ENCODE results near the gene ISG20. TPM values are rescaled to one million over a fixed set of nuclear protein-coding genes. Genes with fewer than 3 reads are reported as not detected.

The ISG20 gene
- total and polyA plus RNA-seq, 2 of the 8 experiments (the other 6 are each of a cell fraction or from before 2014, with no cell fraction given), result 2.9 to 5.2 TPM

- Histone ChIP-seq H3K27me3 (replicated peaks in 1 of 4; ENCODE audit: control insufficient read depth in 3 of 4, extremely low read depth in 1 of 4, insufficient read depth in 3 of 4, low read length in 3 of 4) (no peaks in the 10 kb centered on the region), H3K36me3 (ENCODE audit: control insufficient read depth in 2 of 4, insufficient read depth in 4 of 4, low read length in 3 of 4) (peaks cover 51 to 86% (median 72%) of the 10 kb centered on the region in 4 experiments), H3K79me1 (ENCODE audit: low read depth, low read length) (peaks cover 30% of the 10 kb centered on the region; the same call in 1 of the 2 replicates), H2BK15ac (ENCODE audit: low read length) (no peak overlapping the region), H2BK120ac (replicated peaks; ENCODE audit: low read depth, low read length) (no peak overlapping the region), H3K56ac (replicated peaks; ENCODE audit: insufficient read length, low read depth, low read length) (no peak overlapping the region), H2AFZ (ENCODE audit: low read length) (no peak overlapping the region), H3K9ac (replicated peaks in 1 of 4; ENCODE audit: extremely low read depth in 1 of 4, low read depth in 3 of 4, low read length in 3 of 4) (no peak overlapping the region), H3K23ac (ENCODE audit: insufficient read length) (no peak overlapping the region), H3K18ac (ENCODE audit: extremely low read depth, low read length) (no peak overlapping the region), H4K5ac (ENCODE audit: insufficient read length, low read depth, low read length) (no peak overlapping the region), H3K4me1 (replicated peaks in 1 of 4; ENCODE audit: control insufficient read depth in 3 of 4, insufficient read depth in 4 of 4, low read length in 3 of 4) (peaks cover 9 to 19% (median 11%) of the 10 kb centered on the region in 4 experiments), H3K79me2 (ENCODE audit: control insufficient read depth in 1 of 2, insufficient read depth in 2 of 2, low read length in 2 of 2) (peaks cover 45 to 67% of the 10 kb centered on the region in 2 experiments), H3K4ac (replicated peaks; ENCODE audit: insufficient read length, low read depth, low read length) (no peak overlapping the region), H2BK20ac (ENCODE audit: low read length) (no peak overlapping the region), H3K14ac (ENCODE audit: insufficient read length) (no peak overlapping the region), H3K4me3 (ENCODE audit: extremely low read depth in 1 of 4, insufficient read depth in 2 of 4, low read depth in 3 of 4, low read length in 4 of 4) (peak overlapping the region in 1 of 4 experiments; percentile 6; a peak in 1 of 8 replicates), H3K23me2 (ENCODE audit: low read depth, low read length) (peaks cover 4% of the 10 kb centered on the region; the same call in 1 of the 2 replicates), H4K91ac (replicated peaks; ENCODE audit: insufficient read length, low read length) (no peak overlapping the region), H2AK5ac (ENCODE audit: low read depth, low read length) (no peak overlapping the region), H3K4me2 (ENCODE audit: insufficient read depth in 1 of 2, low read depth in 2 of 2, low read length in 2 of 2) (no peak overlapping the region), H2BK12ac (ENCODE audit: low read depth, low read length) (no peak overlapping the region), H3K27ac (ENCODE audit: low read depth, low read length) (no peak overlapping the region), H3K9me3 (ENCODE audit: insufficient read depth in 2 of 2, low read depth in 1 of 2, low read length in 1 of 2) (no peaks in the 10 kb centered on the region), H4K8ac (ENCODE audit: extremely low read depth, insufficient read depth, low read length) (peak overlapping the region; percentile 53; the same call in 1 of the 2 replicates), H2BK5ac (ENCODE audit: low read depth, low read length) (no peak overlapping the region), H4K20me1 (replicated peaks in 1 of 2; ENCODE audit: control insufficient read depth in 1 of 2, insufficient read depth in 2 of 2, low read length in 2 of 2) (peaks cover 70 to 71% of the 10 kb centered on the region in 2 experiments)
- ChIA-PET POLR2A (ENCODE audit: partially characterized antibody) (interaction anchor here (1.0 to 7.5 kb wide), 7 partner anchors 6 to 148 kb away, joined by 3 to 61 read pairs (median 4); no protein-coding TSS in a partner anchor), CTCF (ENCODE audit: partially characterized antibody) (interaction anchor here (1.2 to 1.5 kb wide), 4 partner anchors 10 to 210 kb away, joined by 3 to 5 read pairs (median 4); partner anchors contain the start of gene ISG20)
- FAIRE-seq (no peak), DNase-seq (ENCODE audit: low read depth in 1 of 2, low spot score in 2 of 2) (no peak)
- TF ChIP-seq, protein P1, sequence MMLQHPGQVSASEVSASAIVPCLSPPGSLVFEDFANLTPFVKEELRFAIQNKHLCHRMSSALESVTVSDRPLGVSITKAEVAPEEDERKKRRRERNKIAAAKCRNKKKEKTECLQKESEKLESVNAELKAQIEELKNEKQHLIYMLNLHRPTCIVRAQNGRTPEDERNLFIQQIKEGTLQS (IDR thresholded peaks at IDR 0.05; ENCODE audit: insufficient read depth, low read depth, low read length), result no peak
- TF ChIP-seq ZNF274 (IDR thresholded peaks at IDR 0.05; ENCODE audit: borderline replicate concordance, extremely low read depth, low read length), result no peak
- no peak for TF ChIP-seq JUND (IDR thresholded peaks at IDR 0.05; ENCODE audit: low read length)
- peak in 1 of 2 experiments; percentile 42; a peak in 2 of 3 replicates for TF ChIP-seq POLR2A (IDR thresholded peaks at IDR 0.05; ENCODE audit: control extremely low read depth in 1 of 2, low read depth in 2 of 2, low read length in 2 of 2)
- TF ChIP-seq CREB1 (IDR thresholded peaks at IDR 0.05), result no peak
- TF ChIP-seq EGR1 (IDR thresholded peaks at IDR 0.05; ENCODE audit: borderline replicate concordance, low read depth, low read length), result no peak
- TF ChIP-seq POLR2AphosphoS5 (IDR thresholded peaks at IDR 0.05; ENCODE audit: low read depth, low read length), result peak; percentile 78; the same call in 1 of the 2 replicates
- no peak for TF ChIP-seq BCL11A (IDR thresholded peaks at IDR 0.05; ENCODE audit: low read depth in 2 of 2, low read length in 2 of 2)
- WGBS, 2 experiments (ENCODE audit: extremely low coverage in 1 of 2, insufficient coverage in 1 of 2, insufficient read length in 1 of 2, insufficient replicate concordance in 2 of 2, low coverage in 1 of 2, low lambda C conversion rate in 2 of 2, missing lambda C conversion rate in 1 of 2), result 93% methylated on average over 5 of the region's 5 CpGs; no CpG with 5 or more reads in 1 of the 2 experiments
Observed at GRCh38 chr15:88628018-88628654, 10.7 kb upstream of the ISG20 start.
